Heart right ventricle (tissue), 16 donors: ENCODE results near the gene CD209. TPM values are rescaled to one million over a fixed set of nuclear protein-coding genes. Genes with fewer than 3 reads are reported as not detected.

Experiments
- ATAC-seq, 8 donors: fragments of 200-7000 bp; cut with Tn5 transposase; one replicate each; pipeline ENCODE4 v1.9.1; 2020; ENCODE audit warnings: mild to moderate bottlenecking in 8 of 8, moderate library complexity in 8 of 8, moderate number of reproducible peaks in 1 of 8
- DNase-seq, 2 donors: peaks; one replicate each; pipeline ENCODE4 v3.0.0-alpha.2; 2020
- H3K27ac ChIP-seq, 10 donors: fragments of 200-600 bp; sonication (generic) in 2 of 10; one replicate each; pipeline versions ENCODE4 v1.5.0 to v1.8.0; 2020 to 2022; ENCODE audit warnings: mild to moderate bottlenecking in 3 of 10
- H3K27me3 ChIP-seq, 7 donors: fragments of 200-600 bp; one replicate each; pipeline ENCODE4 v1.8.0; 2021 to 2022; ENCODE audit warnings: mild to moderate bottlenecking in 2 of 7
- H3K36me3 ChIP-seq, 9 donors: fragments of 200-600 bp; sonication (generic) in 1 of 9; one replicate each; pipeline versions ENCODE4 v1.5.0 to v1.8.0; 2020 to 2022; ENCODE audit warnings: mild to moderate bottlenecking in 2 of 9
- H3K4me1 ChIP-seq, 9 donors: fragments of 200-600 bp; sonication (generic) in 1 of 9; one replicate each; pipeline versions ENCODE4 v1.5.0 to v1.8.0; 2020 to 2022; ENCODE audit warnings: mild to moderate bottlenecking in 4 of 9
- H3K4me3 ChIP-seq, 10 donors: fragments of 200-600 bp; sonication (generic) in 2 of 10; one replicate each; pipeline versions ENCODE4 v1.5.0 to v1.8.0; 2020 to 2022; ENCODE audit warnings: mild to moderate bottlenecking in 7 of 10, moderate library complexity in 2 of 10
- H3K9me3 ChIP-seq, 11 donors: fragments of 200-600 bp in 10 of 11; sonication (generic) in 2 of 11; one replicate each; pipeline versions ENCODE4 v1.5.0 to v1.8.0; 2013 to 2022; ENCODE audit warnings: mild to moderate bottlenecking in 2 of 11, control low read depth in 1 of 11, moderate library complexity in 1 of 11
- WGBS, 2 donors: extraction: QIAGEN DNeasy Blood & Tissue Kit; methylation state at CpG; one replicate each; pipeline ENCODE4 v1.1.7; 2013; ENCODE audit warnings: inconsistent platforms in 1 of 2; 5-methylcytosine and 5-hydroxymethylcytosine counted together
- intact Hi-C, 10 donors: fragments of 100-400 bp; cut with DNase I; formaldehyde crosslinking; loops; one replicate each; pipeline versions ENCODE4 v1.11.1 to v1.14.2; 2022
- polyA plus RNA-seq, 2 donors: library from polyadenylated mRNA; stranded (reverse); fragments of 200-250 nt; gene quantifications; one replicate each; pipeline ENCODE4 v1.2.3, GENCODE V29; 2013
- total RNA-seq, 10 donors: library from RNA; stranded (reverse); fragmentation: NEBNext Ultra II Directional in 3 of 10; extraction: Animal tissue kit (Norgen Biotek cat#: 25700) in 3 of 10; gene quantifications; one replicate each; pipeline versions ENCODE4 v1.2.1 to v1.2.4, GENCODE V29; 2021 to 2023
- TF ChIP-seq, protein P1 (sequence below), 9 donors: fragments of 200-600 bp; sonication (generic) in 2 of 9; IDR thresholded peaks; one replicate each; pipeline versions ENCODE4 v1.5.0 to v1.8.0; 2021 to 2022; ENCODE audit warnings: antibody characterized with exemption in 9 of 9, mild to moderate bottlenecking in 5 of 9, moderate library complexity in 1 of 9
- donor health status: Arrhythmogenic right ventricular cardiomyopathy.
- donor health status: ischemic (EF 13 %, LVEDD 7.1; RV severe dilation, severe dysfunction).
- donor health status: healthy with polysubstance abuse.
- donor health status: DM: no; HTN: yes; CAD: no.
- donor health status: DM: no; HTN: no; CAD: no.
- donor health status: ischemic (EF 25% LVEDD 6.9; RV normal size, moderate dysfunction).
- donor health status: ischemic (EF 25% LVEDD 5.7; RV mildly dilated, moderate dysfunction).
- donor health status: healthy.
- donor health status: DM: yes; HTN: yes; CAD: no.
- donor health status: Ischemic cardiomyopathy.
- donor health status: ischemic (EF 35%, LVEDD 5.7; RV mildly dilated, moderate dysfunction).
- donor health status: nonischemic (EF 11% LVEDD 7.7; RV severe dilation, severe dysfunction).
- donor health status: DM: yes; HTN: yes; CAD: no.
- donor health status: PGD.
- donor health status: ischemic (EF 29% LVEDD 5.4; RV normal size, mild dysfunction).
- donor health status: nonischemic (EF 23%, LVEDD 6.1; RV moderate dilation, normal function).

The CD209 gene
- total and polyA plus RNA-seq, 12 donors = 0.54 to 29.6 (median 3.8) TPM

DNA sequence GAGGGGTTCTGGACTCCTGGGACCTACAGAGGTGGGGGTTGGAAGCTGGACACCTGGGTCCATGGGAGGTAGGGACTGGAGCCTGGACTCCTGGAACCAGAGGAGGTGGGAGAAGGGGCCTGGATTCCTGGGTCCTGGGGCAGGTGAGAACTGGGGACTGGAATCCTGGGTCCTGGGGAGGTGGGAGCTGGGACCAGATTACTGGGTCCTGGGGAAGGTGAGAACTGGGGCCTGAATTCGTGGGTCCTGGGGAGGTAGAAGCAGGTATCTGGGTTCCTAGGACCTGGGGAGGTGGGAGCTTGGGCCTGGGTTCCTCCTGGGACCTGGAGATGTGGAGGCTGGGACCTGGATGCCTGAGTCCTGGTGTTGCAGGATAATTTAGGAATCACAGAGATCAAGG is 16.4 kb upstream of the CD209 start:
- Histone ChIP-seq H3K4me3 (no peak overlapping the region), H3K36me3 (no peaks in the 10 kb centered on the region), H3K27ac (no peak overlapping the region), H3K9me3 (peaks cover 0 to 18% (median 10%) of the 10 kb centered on the region in 11 donors), H3K27me3 (peaks cover 0 to 46% (median 11%) of the 10 kb centered on the region in 7 donors), H3K4me1 (no peaks in the 10 kb centered on the region)
- TF ChIP-seq, protein P1, sequence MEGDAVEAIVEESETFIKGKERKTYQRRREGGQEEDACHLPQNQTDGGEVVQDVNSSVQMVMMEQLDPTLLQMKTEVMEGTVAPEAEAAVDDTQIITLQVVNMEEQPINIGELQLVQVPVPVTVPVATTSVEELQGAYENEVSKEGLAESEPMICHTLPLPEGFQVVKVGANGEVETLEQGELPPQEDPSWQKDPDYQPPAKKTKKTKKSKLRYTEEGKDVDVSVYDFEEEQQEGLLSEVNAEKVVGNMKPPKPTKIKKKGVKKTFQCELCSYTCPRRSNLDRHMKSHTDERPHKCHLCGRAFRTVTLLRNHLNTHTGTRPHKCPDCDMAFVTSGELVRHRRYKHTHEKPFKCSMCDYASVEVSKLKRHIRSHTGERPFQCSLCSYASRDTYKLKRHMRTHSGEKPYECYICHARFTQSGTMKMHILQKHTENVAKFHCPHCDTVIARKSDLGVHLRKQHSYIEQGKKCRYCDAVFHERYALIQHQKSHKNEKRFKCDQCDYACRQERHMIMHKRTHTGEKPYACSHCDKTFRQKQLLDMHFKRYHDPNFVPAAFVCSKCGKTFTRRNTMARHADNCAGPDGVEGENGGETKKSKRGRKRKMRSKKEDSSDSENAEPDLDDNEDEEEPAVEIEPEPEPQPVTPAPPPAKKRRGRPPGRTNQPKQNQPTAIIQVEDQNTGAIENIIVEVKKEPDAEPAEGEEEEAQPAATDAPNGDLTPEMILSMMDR (IDR thresholded peaks at IDR 0.05) = no peak
- ATAC-seq = no peak
- intact Hi-C loops = no loop called here
- WGBS, 2 donors = 14 to 52% methylated on average over 1 of the region's 1 CpG
- DNase-seq = no peak

- no peak within 1 kb of the TSS for H3K27ac ChIP-seq
- TF ChIP-seq, protein P1 (IDR thresholded peaks at IDR 0.05) = no peak
- ATAC-seq (no peak), DNase-seq (no peak)
- intact Hi-C loops = no loop called here
- H3K36me3 ChIP-seq = no peaks in the 10 kb centered on the region
- peaks cover 0 to 41% (median 11%) of the 10 kb centered on the region in 7 donors for H3K27me3 ChIP-seq
- H3K4me3 ChIP-seq = no peak within 1 kb of the TSS
- peaks cover 0 to 27% (median 12%) of the 10 kb centered on the region in 11 donors for H3K9me3 ChIP-seq
- WGBS, 2 donors = 62 to 65% methylated on average over 8 of the region's 8 CpGs
- no peaks in the 10 kb centered on the region for H3K4me1 ChIP-seq
These were observed 15.5 kb upstream of the CD209 start, which contains the start of gene CLEC4M for GRCh38 chr19:7762719-7763293. Gene CLEC4M, plus strand, starts transcription at chr19:7763243. Its CDS starts 24 bp downstream, at chr19:7763267.

DNA sequence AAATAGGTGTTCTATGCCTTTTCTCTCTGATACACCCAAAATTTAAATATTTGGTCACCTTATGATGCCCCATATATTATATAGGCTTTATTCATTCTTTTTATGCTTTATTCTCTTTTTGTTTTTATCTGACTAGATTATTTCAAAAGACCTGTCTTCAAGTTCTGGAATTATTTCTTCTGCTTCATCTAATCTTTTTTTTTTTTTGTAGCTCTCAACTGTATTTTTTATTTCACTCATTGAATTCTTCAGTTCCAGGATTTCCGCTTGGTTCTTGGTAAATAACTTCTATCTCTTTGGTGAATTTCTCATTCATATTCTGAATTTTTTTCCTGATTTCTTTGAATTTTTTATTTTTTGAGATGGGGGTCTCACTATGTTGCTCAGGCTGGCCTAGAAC is 11.8 kb upstream of the CD209 start:
- H3K9me3 ChIP-seq = peaks cover 0 to 58% (median 29%) of the 10 kb centered on the region in 11 donors
- H3K4me1 ChIP-seq = no peaks in the 10 kb centered on the region
- TF ChIP-seq, protein P1 (IDR thresholded peaks at IDR 0.05) = no peak
- intact Hi-C loops = no loop called here
- H3K27ac ChIP-seq = no peak overlapping the region
- DNase-seq = no peak
- 90 to 93% methylated on average over 1 of the region's 1 CpG for WGBS, 2 donors
- H3K27me3 ChIP-seq = peaks cover 0 to 23% (median 11%) of the 10 kb centered on the region in 7 donors
- H3K4me3 ChIP-seq = no peak overlapping the region
- ATAC-seq = no peak
- H3K36me3 ChIP-seq = no peaks in the 10 kb centered on the region

DNA sequence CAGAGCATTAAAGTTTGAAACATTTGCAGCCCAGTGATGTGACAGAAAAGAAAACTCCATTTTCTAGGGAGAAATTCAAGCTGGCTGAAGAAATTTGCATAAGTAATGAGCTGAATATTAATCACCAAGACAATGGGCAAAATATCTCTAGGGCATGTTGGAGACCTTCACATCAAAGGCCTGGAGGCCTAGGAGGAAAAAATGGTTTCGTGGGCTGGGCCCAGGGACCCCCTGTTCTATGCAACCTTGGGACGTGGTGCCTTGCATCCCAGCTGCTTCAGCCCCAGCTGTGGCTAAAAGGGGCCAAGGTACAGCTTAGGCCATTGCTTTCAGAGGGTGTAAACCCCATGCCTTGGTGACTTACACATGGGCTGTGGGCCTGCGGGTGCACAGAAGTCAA is 10.0 kb upstream of the CD209 start:
- DNase-seq (no peak), ATAC-seq (no peak)
- Histone ChIP-seq H3K27me3 (peaks cover 0 to 19% (median 10%) of the 10 kb centered on the region in 7 donors), H3K36me3 (no peaks in the 10 kb centered on the region), H3K9me3 (peaks cover 0 to 58% (median 29%) of the 10 kb centered on the region in 11 donors), H3K4me3 (no peak overlapping the region), H3K27ac (no peak overlapping the region), H3K4me1 (no peaks in the 10 kb centered on the region)
- 78 to 89% methylated on average over 3 of the region's 3 CpGs for WGBS, 2 donors
- intact Hi-C loops = no loop called here
- TF ChIP-seq, protein P1 (IDR thresholded peaks at IDR 0.05) = no peak
